Stomach (tissue), 9 donors: ENCODE results near the gene THAP10. TPM values are rescaled to one million over a fixed set of nuclear protein-coding genes. Genes with fewer than 3 reads are reported as not detected.
"Not testable (repeated sequence)": the region's sequence is repeated elsewhere in the genome, so short reads cannot be mapped to it uniquely, and the experiment has no call there.

Source experiments
- DNase-seq, 2 donors: peaks; one replicate each; pipeline versions ENCODE4 v3.0.0 to v3.0.0-alpha.2; 2013 to 2019
- H3K27ac ChIP-seq, 5 donors: fragments of 200-600 bp in 4 of 5; sonication (generic) in 4 of 5; one replicate each; pipeline ENCODE4 v1.5.1; 2013 to 2019; ENCODE audit warnings: mild to moderate bottlenecking in 1 of 5, moderate library complexity in 1 of 5
- H3K27me3 ChIP-seq, 3 donors: fragments of 200-600 bp; sonication (generic); one replicate each; pipeline ENCODE4 v1.5.1; 2017 to 2019; ENCODE audit warnings: mixed run types in 1 of 3
- H3K36me3 ChIP-seq, 4 donors: fragments of 200-600 bp; sonication (generic); 1 replicate in 3 of 4; 2 replicates in 1 of 4; pipeline ENCODE4 v1.5.1; 2016 to 2019
- H3K4me1 ChIP-seq, 4 donors: fragments of 200-600 bp; sonication (generic); one replicate each; pipeline ENCODE4 v1.5.1; 2016 to 2019
- H3K4me3 ChIP-seq, 4 donors: fragments of 200-600 bp; sonication (generic) in 3 of 4; one replicate each; pipeline ENCODE4 v1.5.1; 2016 to 2019; ENCODE audit warnings: mild to moderate bottlenecking in 1 of 4
- H3K9me3 ChIP-seq, 4 donors: fragments of 200-600 bp; sonication (generic); one replicate each; pipeline ENCODE4 v1.5.1; 2016 to 2019
- CTCF ChIP-seq, 7 experiments: fragments of 450-650 bp in 4 of 7; fragments of 200-600 bp in 3 of 7; sonication (generic) in 3 of 7; IDR thresholded peaks; one replicate each; pipeline ENCODE4 v1.5.1; 2016 to 2019; ENCODE audit warnings: antibody characterized with exemption in 7 of 7, control low read depth in 2 of 7, mild to moderate bottlenecking in 1 of 7
- EP300 ChIP-seq: sonication (generic); formaldehyde crosslinking; IDR thresholded peaks from one replicate; pipeline ENCODE4 v1.6.1; 2017; ENCODE audit warnings: antibody characterized with exemption
- POLR2A ChIP-seq, 4 donors: fragments of 450-650 bp; IDR thresholded peaks; one replicate each; pipeline ENCODE4 v1.6.1; 2016; ENCODE audit warnings: antibody characterized with exemption in 4 of 4, control low read depth in 2 of 4, mild to moderate bottlenecking in 1 of 4, moderate library complexity in 1 of 4
- POLR2AphosphoS5 ChIP-seq, 3 donors: sonication (generic); formaldehyde crosslinking; IDR thresholded peaks; one replicate each; pipeline ENCODE4 v1.6.1; 2016; ENCODE audit warnings: antibody characterized with exemption in 3 of 3
- WGBS, 5 donors: extraction: QIAGEN DNeasy Blood & Tissue Kit in 3 of 5; methylation state at CpG; one replicate each; pipeline versions ENCODE4 v1.1.5 to v1.1.7; 2013 to 2018; 5-methylcytosine and 5-hydroxymethylcytosine counted together
- intact Hi-C: fragments of 100-400 bp; cut with DNase I; formaldehyde crosslinking; loops from one replicate; pipeline ENCODE4 v1.15.1; 2023; ENCODE audit warnings: low total_unique reads
- polyA plus RNA-seq, 3 donors: library from polyadenylated mRNA; stranded (reverse); fragments of 200-250 nt; gene quantifications; one replicate each; pipeline ENCODE4 v1.2.3, GENCODE V29; 2013
- total RNA-seq, 5 donors: library from RNA; depleted of rRNA; stranded (reverse); fragments of >200 nt; gene quantifications; one replicate each; pipeline versions ENCODE4 v1.1.0 to v1.2.3, GENCODE V29; 2014 to 2016
- donor health status: healthy with polysubstance abuse.
- donor health status: Bipolar disorder and iron deficiency.
- donor health status: healthy.

THAP10 gene
- total and polyA plus RNA-seq, 8 donors = 0.72 to 4.5 (median 2.4) TPM; not detected in 1

- intact Hi-C loops = no loop called here
- WGBS, 5 donors = 64 to 77% (median 70%) methylated on average over 2 of the region's 2 CpGs
Observed at GRCh38 chr15:70932397-70932796, 40.2 kb upstream of the THAP10 start.

GRCh38 chr15:70931821-70932220 lies 39.6 kb upstream of the THAP10 start:
- Histone ChIP-seq H3K27me3 (no peaks in the 10 kb centered on the region), H3K4me3 (no peak overlapping the region), H3K27ac (no peak overlapping the region), H3K36me3 (peaks cover 0 to 4% (median 0%) of the 10 kb centered on the region in 4 donors), H3K9me3 (no peaks in the 10 kb centered on the region), H3K4me1 (peaks cover 0 to 7% (median 0%) of the 10 kb centered on the region in 4 donors)
- no peak for DNase-seq
- intact Hi-C loops = no loop called here
- TF ChIP-seq CTCF (IDR thresholded peaks at IDR 0.05) (no peak), POLR2A (IDR thresholded peaks at IDR 0.05) (no peak), EP300 (no peak), POLR2AphosphoS5 (IDR thresholded peaks at IDR 0.05) (no peak)

More at GRCh38 chr15:70932397-70932796, 40.2 kb upstream of the THAP10 start:
- TF ChIP-seq POLR2A (IDR thresholded peaks at IDR 0.05) = no peak
- TF ChIP-seq POLR2AphosphoS5 (IDR thresholded peaks at IDR 0.05) = no peak
- no peak for TF ChIP-seq CTCF (IDR thresholded peaks at IDR 0.05)
- TF ChIP-seq EP300 = no peak
- H3K4me3 ChIP-seq = no peak overlapping the region
- DNase-seq = no peak
- H3K27me3 ChIP-seq = no peaks in the 10 kb centered on the region
- no peak overlapping the region for H3K27ac ChIP-seq
- H3K9me3 ChIP-seq = no peaks in the 10 kb centered on the region
- peaks cover 0 to 9% (median 0%) of the 10 kb centered on the region in 4 donors for H3K4me1 ChIP-seq
- peaks cover 0 to 4% (median 0%) of the 10 kb centered on the region in 4 donors for H3K36me3 ChIP-seq

GRCh38 chr15:70926914-70927313 lies 34.7 kb upstream of the THAP10 start:
- H3K27me3 ChIP-seq, H3K4me3 ChIP-seq, H3K27ac ChIP-seq, H3K4me1 ChIP-seq, H3K9me3 ChIP-seq, H3K36me3 ChIP-seq, intact Hi-C loops, DNase-seq: not testable (repeated sequence)
- 74 to 86% (median 77%) methylated on average over 1 of the region's 1 CpG for WGBS, 5 donors

GRCh38 chr15:70923311-70924080 lies 31.3 kb upstream of the THAP10 start:
- TF ChIP-seq POLR2AphosphoS5 (IDR thresholded peaks at IDR 0.05) (no peak), EP300 (no peak), CTCF (IDR thresholded peaks at IDR 0.05) (no peak), POLR2A (IDR thresholded peaks at IDR 0.05) (no peak)
- peaks cover 0 to under 1% (median 0%) of the 10 kb centered on the region in 4 donors for H3K36me3 ChIP-seq
- no peaks in the 10 kb centered on the region for H3K9me3 ChIP-seq
- no peak for DNase-seq
- H3K4me1 ChIP-seq = no peaks in the 10 kb centered on the region
- 75 to 87% (median 80%) methylated on average over 2 of the region's 2 CpGs for WGBS, 5 donors
- H3K4me3 ChIP-seq = no peak overlapping the region
- H3K27ac ChIP-seq = no peak overlapping the region
- no peaks in the 10 kb centered on the region for H3K27me3 ChIP-seq
- intact Hi-C loops = no loop called here

- intact Hi-C loops = no loop called here
- no peak for DNase-seq
- no peaks in the 10 kb centered on the region for H3K9me3 ChIP-seq
- H3K27me3 ChIP-seq = no peaks in the 10 kb centered on the region
- H3K27ac ChIP-seq = no peak overlapping the region
- H3K4me3 ChIP-seq = no peak overlapping the region
- peaks cover 0 to 5% (median 0%) of the 10 kb centered on the region in 4 donors for H3K36me3 ChIP-seq
- 96 to 100% (median 97%) methylated on average over 2 of the region's 2 CpGs for WGBS, 5 donors
- TF ChIP-seq POLR2AphosphoS5 (IDR thresholded peaks at IDR 0.05) = no peak
- no peak for TF ChIP-seq CTCF (IDR thresholded peaks at IDR 0.05)
- TF ChIP-seq POLR2A (IDR thresholded peaks at IDR 0.05) = no peak
- TF ChIP-seq EP300 = no peak
- no peaks in the 10 kb centered on the region for H3K4me1 ChIP-seq
Observed at GRCh38 chr15:70922119-70922518, 29.9 kb upstream of the THAP10 start.
